Sciatic nerve (tissue), 2 donors: ENCODE data around the gene CCDC192. TPM values are rescaled to one million over a fixed set of nuclear protein-coding genes. Genes with fewer than 3 reads are reported as not detected.

Experiments used
- ATAC-seq: fragments of 200-7000 bp; cut with Tn5 transposase; one replicate; pipeline ENCODE4 v1.9.1; 2020; ENCODE audit warnings: mild to moderate bottlenecking, moderate library complexity
- DNase-seq: peaks from one replicate; pipeline ENCODE4 v3.0.0-alpha.2; 2020; ENCODE audit warnings: low spot score
- intact Hi-C: fragments of 100-400 bp; cut with DNase I; formaldehyde crosslinking; loops from one replicate; pipeline ENCODE4 v1.14.2; 2022
- total RNA-seq: library from RNA; stranded (reverse); fragmentation: NEBNext Ultra II Directional; extraction: Animal tissue kit (Norgen Biotek cat#: 25700); gene quantifications from one replicate; pipeline ENCODE4 v1.2.1, GENCODE V29; 2021
- donor health status: DM: no; HTN: no; CAD: no.
- donor health status: DM: no; HTN: no; CAD: no.

The CCDC192 gene
- total RNA-seq, 1 donor from 2014 or later, result 1.2 TPM

GRCh38 chr5:127894461-127894860 is 191.3 kb downstream of the CCDC192 start:
- no peak for ATAC-seq

GRCh38 chr5:127898551-127899213 is 195.5 kb downstream of the CCDC192 start:
- intact Hi-C loops, result no loop called here
- DNase-seq (no peak), ATAC-seq (no peak)

More at GRCh38 chr5:127894461-127894860, 191.3 kb downstream of the CCDC192 start:
- no peak for DNase-seq
- intact Hi-C loops, result no loop called here

GRCh38 chr5:127899214-127899610 is 196.0 kb downstream of the CCDC192 start:
- ATAC-seq, result no peak
- intact Hi-C loops, result no loop called here
- DNase-seq, result no peak

GRCh38 chr5:127906562-127907204 is 203.5 kb downstream of the CCDC192 start:
- DNase-seq, result no peak
- intact Hi-C loops, result loop anchor here (5.0 kb wide), 1 partner anchor 1726 kb away; no protein-coding TSS in a partner anchor
- ATAC-seq, result no peak

- DNase-seq (no peak), ATAC-seq (no peak)
- intact Hi-C loops, result loop anchor here (5.0 kb wide), 1 partner anchor 1724 kb away; no protein-coding TSS in a partner anchor
Observed at GRCh38 chr5:127907907-127908306, 204.7 kb downstream of the CCDC192 start.

GRCh38 chr5:127909066-127909465 is 205.9 kb downstream of the CCDC192 start:
- no peak for DNase-seq
- intact Hi-C loops, result loop anchor here (5.0 kb wide), 1 partner anchor 1723 kb away; no protein-coding TSS in a partner anchor
- peak; percentile 57 for ATAC-seq

- DNase-seq, result no peak
- intact Hi-C loops, result loop anchor here (5.0 kb wide), 1 partner anchor 1722 kb away; no protein-coding TSS in a partner anchor
- no peak for ATAC-seq
Observed at GRCh38 chr5:127909821-127910220, 206.6 kb downstream of the CCDC192 start.

- no peak for DNase-seq
- no peak for ATAC-seq
- intact Hi-C loops, result no loop called here
Observed at GRCh38 chr5:127910307-127910956, 207.2 kb downstream of the CCDC192 start.

GRCh38 chr5:127911619-127912018 is 208.4 kb downstream of the CCDC192 start:
- intact Hi-C loops, result no loop called here
- no peak for ATAC-seq

GRCh38 chr5:127912411-127912810 is 209.2 kb downstream of the CCDC192 start:
- ATAC-seq, result no peak
- intact Hi-C loops, result no loop called here
- no peak for DNase-seq

More at GRCh38 chr5:127911619-127912018, 208.4 kb downstream of the CCDC192 start:
- no peak for DNase-seq

GRCh38 chr5:127916885-127917573 is 213.8 kb downstream of the CCDC192 start:
- no peak for ATAC-seq
- DNase-seq, result no peak
- intact Hi-C loops, result no loop called here

- no peak for ATAC-seq
- intact Hi-C loops, result no loop called here
- DNase-seq, result no peak
Observed at GRCh38 chr5:127919006-127919796, 216.0 kb downstream of the CCDC192 start.

- intact Hi-C loops, result no loop called here
- ATAC-seq, result no peak
- no peak for DNase-seq
Observed at GRCh38 chr5:127919818-127920217, 216.6 kb downstream of the CCDC192 start.

GRCh38 chr5:127920936-127921335 is 217.7 kb downstream of the CCDC192 start:
- no peak for ATAC-seq
- intact Hi-C loops, result no loop called here
- DNase-seq, result no peak

GRCh38 chr5:127922603-127923002 is 219.4 kb downstream of the CCDC192 start:
- no peak for ATAC-seq
- intact Hi-C loops, result no loop called here
- no peak for DNase-seq

GRCh38 chr5:127923804-127924570 is 220.8 kb downstream of the CCDC192 start:
- ATAC-seq (no peak), DNase-seq (no peak)

GRCh38 chr5:127924606-127925005 is 221.4 kb downstream of the CCDC192 start:
- no peak for DNase-seq
- intact Hi-C loops, result no loop called here
- no peak for ATAC-seq

More at GRCh38 chr5:127923804-127924570, 220.8 kb downstream of the CCDC192 start:
- intact Hi-C loops, result no loop called here

- ATAC-seq (no peak), DNase-seq (no peak)
- intact Hi-C loops, result no loop called here
Observed at GRCh38 chr5:127925916-127926315, 222.7 kb downstream of the CCDC192 start.
